ENCODE results near the gene NLK.

The NLK gene

GRCh38 chr17:28139822-28140221 is 97.3 kb downstream of the NLK start:
- TF ChIP-seq CTCF (IDR thresholded peaks at IDR 0.05; ENCODE audit: extremely low read depth, missing control alignments) = no peak
- no peak for DNase-seq (ENCODE audit: low spot score)

GRCh38 chr17:28141313-28141712 is 98.8 kb downstream of the NLK start:
- DNase-seq (ENCODE audit: low spot score) = no peak
- no peak for TF ChIP-seq CTCF (IDR thresholded peaks at IDR 0.05; ENCODE audit: extremely low read depth, missing control alignments)

- no peak for TF ChIP-seq CTCF (IDR thresholded peaks at IDR 0.05; ENCODE audit: extremely low read depth, missing control alignments)
- no peak for DNase-seq (ENCODE audit: low spot score)
Observed at GRCh38 chr17:28141773-28142172, 99.3 kb downstream of the NLK start.

- DNase-seq (ENCODE audit: low spot score) = no peak
- TF ChIP-seq CTCF (IDR thresholded peaks at IDR 0.05; ENCODE audit: extremely low read depth, missing control alignments) = no peak
Observed at GRCh38 chr17:28142305-28142704, 99.8 kb downstream of the NLK start.

- no peak for TF ChIP-seq CTCF (IDR thresholded peaks at IDR 0.05; ENCODE audit: extremely low read depth, missing control alignments)
- DNase-seq (ENCODE audit: low spot score) = no peak
Observed at GRCh38 chr17:28144019-28144418, 101.5 kb downstream of the NLK start.

GRCh38 chr17:28145348-28145747 is 102.9 kb downstream of the NLK start:
- no peak for TF ChIP-seq CTCF (IDR thresholded peaks at IDR 0.05; ENCODE audit: extremely low read depth, missing control alignments)
- no peak for DNase-seq (ENCODE audit: low spot score)

GRCh38 chr17:28147017-28147416 is 104.5 kb downstream of the NLK start:
- TF ChIP-seq CTCF (IDR thresholded peaks at IDR 0.05; ENCODE audit: extremely low read depth, missing control alignments) = no peak

More at GRCh38 chr17:28147017-28147416, 104.5 kb downstream of the NLK start:
- no peak for DNase-seq (ENCODE audit: low spot score)
